ENCODE measurements around the gene MED12L.

Gene MED12L

GRCh38 chr3:151303751-151304150 is 218.3 kb downstream of the MED12L start:
- no peak overlapping the region for H3K23ac ChIP-seq (ENCODE audit: low read length)
- WGBS (ENCODE audit: extremely low coverage, insufficient coverage, low lambda C conversion rate): no CpG with 5 or more reads among the region's 2 CpGs
- peaks cover 16% of the 10 kb centered on the region for H3K4me1 ChIP-seq (ENCODE audit: control insufficient read depth, low read depth, low read length)

DNA sequence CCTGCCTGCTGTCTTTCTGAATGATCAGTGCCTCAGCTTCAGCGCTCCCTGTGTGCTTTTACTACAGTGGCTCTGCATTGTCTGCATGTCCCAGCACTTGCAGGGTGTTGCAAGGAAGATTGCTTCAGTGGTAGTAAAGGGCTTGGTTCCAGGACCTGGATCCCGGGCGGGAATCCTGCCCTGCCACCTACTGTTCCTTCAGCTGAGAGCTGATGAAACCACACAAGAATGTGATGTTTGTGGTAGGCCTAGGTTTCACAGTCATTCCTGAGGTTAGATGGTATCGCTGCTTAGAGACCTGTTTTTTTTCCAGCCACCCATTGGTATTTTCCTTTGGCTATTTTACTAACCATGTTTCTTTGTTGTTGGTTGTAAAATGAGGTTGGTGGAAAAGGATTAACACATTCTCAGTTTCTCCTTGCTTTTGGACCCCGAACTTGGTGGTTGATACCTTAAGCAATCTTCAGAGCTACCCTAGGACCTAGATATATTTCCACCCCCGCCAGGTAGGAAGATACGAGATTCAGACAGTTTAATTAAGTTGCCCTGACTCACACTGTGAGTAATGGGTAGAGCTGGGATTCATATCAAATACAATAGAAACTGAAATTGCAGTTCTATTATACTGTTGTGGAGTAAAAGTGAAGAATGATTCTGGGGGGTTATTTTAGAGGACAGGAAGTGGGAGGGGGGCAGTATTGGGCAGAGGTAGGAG is 219.8 kb downstream of the MED12L start:
- no CpG with 5 or more reads among the region's 7 CpGs for WGBS (ENCODE audit: extremely low coverage, insufficient coverage, low lambda C conversion rate)
- H3K4me3 ChIP-seq (ENCODE audit: low read length): no peak overlapping the region
- peak overlapping the region; percentile 10 for H3K56ac ChIP-seq (ENCODE audit: low read length)
- peak; percentile 99 for DNase-seq
- H3K4me2 ChIP-seq (ENCODE audit: low read length): no peak overlapping the region
- H2BK120ac ChIP-seq (ENCODE audit: low read depth, low read length): no peak overlapping the region
- no peak overlapping the region for H4K8ac ChIP-seq (ENCODE audit: low read depth, low read length)
- H3K18ac ChIP-seq (ENCODE audit: low read length): no peak overlapping the region
- peaks cover 16% of the 10 kb centered on the region for H3K4me1 ChIP-seq (ENCODE audit: control insufficient read depth, low read depth, low read length)
- H2AK5ac ChIP-seq (ENCODE audit: low read length): no peak overlapping the region
- H2BK15ac ChIP-seq (replicated peaks; ENCODE audit: low read depth): no peak overlapping the region
- H3K23ac ChIP-seq (ENCODE audit: low read length): no peak overlapping the region
- H4K5ac ChIP-seq (ENCODE audit: low read length): no peak overlapping the region
- H3K4ac ChIP-seq (ENCODE audit: low read depth, low read length): peak overlapping the region; percentile 36
- no peak overlapping the region for H3K9ac ChIP-seq (ENCODE audit: low read length)
- H3K27me3 ChIP-seq (ENCODE audit: insufficient read depth, low read length, poor library complexity): no peaks in the 10 kb centered on the region
- H3K79me1 ChIP-seq (ENCODE audit: low read length): no peaks in the 10 kb centered on the region
- no peaks in the 10 kb centered on the region for H3K79me2 ChIP-seq (ENCODE audit: control insufficient read depth, insufficient read depth, low read length)
- no peak overlapping the region for H2BK5ac ChIP-seq (ENCODE audit: low read length)
- H3K27ac ChIP-seq (ENCODE audit: low read depth, low read length): no peak overlapping the region
- H3K36me3 ChIP-seq (ENCODE audit: control insufficient read depth, insufficient read depth, low read length): no peaks in the 10 kb centered on the region

More at GRCh38 chr3:151303751-151304150, 218.3 kb downstream of the MED12L start:
- Histone ChIP-seq H3K9ac (ENCODE audit: low read length) (no peak overlapping the region), H3K79me2 (ENCODE audit: control insufficient read depth, insufficient read depth, low read length) (no peaks in the 10 kb centered on the region), H4K5ac (ENCODE audit: low read length) (no peak overlapping the region), H3K4ac (ENCODE audit: low read depth, low read length) (no peak overlapping the region), H3K4me3 (ENCODE audit: low read length) (no peak overlapping the region), H3K36me3 (ENCODE audit: control insufficient read depth, insufficient read depth, low read length) (no peaks in the 10 kb centered on the region), H3K56ac (ENCODE audit: low read length) (no peak overlapping the region), H3K79me1 (ENCODE audit: low read length) (no peaks in the 10 kb centered on the region), H2BK5ac (ENCODE audit: low read length) (no peak overlapping the region), H3K18ac (ENCODE audit: low read length) (no peak overlapping the region), H2BK120ac (ENCODE audit: low read depth, low read length) (no peak overlapping the region), H3K27me3 (ENCODE audit: insufficient read depth, low read length, poor library complexity) (no peaks in the 10 kb centered on the region), H3K4me2 (ENCODE audit: low read length) (no peak overlapping the region), H3K27ac (ENCODE audit: low read depth, low read length) (no peak overlapping the region), H2AK5ac (ENCODE audit: low read length) (no peak overlapping the region), H2BK15ac (replicated peaks; ENCODE audit: low read depth) (no peak overlapping the region), H4K8ac (ENCODE audit: low read depth, low read length) (no peak overlapping the region)
- DNase-seq: no peak

DNA sequence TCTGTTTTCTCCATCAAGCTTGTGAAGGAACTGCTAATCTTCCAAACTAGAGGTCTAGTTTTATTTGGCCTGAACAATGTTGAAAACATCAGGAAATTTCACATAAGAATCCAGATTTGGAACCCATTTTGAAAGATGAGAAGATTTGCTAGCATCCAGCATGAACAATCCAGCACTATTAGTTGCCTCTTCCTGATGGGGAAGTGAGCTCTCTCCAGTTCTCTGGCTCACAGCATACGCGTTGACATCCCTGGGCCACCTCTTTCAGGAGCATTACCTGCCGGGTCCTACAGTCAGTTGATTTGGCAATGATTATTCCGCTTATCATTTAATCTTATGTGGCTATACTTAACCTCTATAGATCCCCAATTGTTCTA is 220.3 kb downstream of the MED12L start:
- H3K18ac ChIP-seq (ENCODE audit: low read length): no peak overlapping the region
- no peak overlapping the region for H4K5ac ChIP-seq (ENCODE audit: low read length)
- H3K79me1 ChIP-seq (ENCODE audit: low read length): no peaks in the 10 kb centered on the region
- H3K4me3 ChIP-seq (ENCODE audit: low read length): no peak overlapping the region
- H3K27me3 ChIP-seq (ENCODE audit: insufficient read depth, low read length, poor library complexity): no peaks in the 10 kb centered on the region
- no peak overlapping the region for H3K9ac ChIP-seq (ENCODE audit: low read length)
- whole genome bisulfite sequencing (ENCODE audit: extremely low coverage, insufficient coverage, low lambda C conversion rate): no CpG with 5 or more reads among the region's 4 CpGs
- no peak overlapping the region for H2BK15ac ChIP-seq (replicated peaks; ENCODE audit: low read depth)
- no peak overlapping the region for H4K8ac ChIP-seq (ENCODE audit: low read depth, low read length)
- peak overlapping the region; percentile 36 for H3K4ac ChIP-seq (ENCODE audit: low read depth, low read length)
- H2BK120ac ChIP-seq (ENCODE audit: low read depth, low read length): no peak overlapping the region
- no peak overlapping the region for H2AK5ac ChIP-seq (ENCODE audit: low read length)
- peaks cover 16% of the 10 kb centered on the region for H3K4me1 ChIP-seq (ENCODE audit: control insufficient read depth, low read depth, low read length)
- no peak overlapping the region for H3K27ac ChIP-seq (ENCODE audit: low read depth, low read length)
- H3K4me2 ChIP-seq (ENCODE audit: low read length): no peak overlapping the region
- H3K23ac ChIP-seq (ENCODE audit: low read length): no peak overlapping the region
- peak; percentile 56 for DNase-seq
- no peak overlapping the region for H2BK5ac ChIP-seq (ENCODE audit: low read length)
- peak overlapping the region; percentile 10 for H3K56ac ChIP-seq (ENCODE audit: low read length)
- no peaks in the 10 kb centered on the region for H3K36me3 ChIP-seq (ENCODE audit: control insufficient read depth, insufficient read depth, low read length)
- no peaks in the 10 kb centered on the region for H3K79me2 ChIP-seq (ENCODE audit: control insufficient read depth, insufficient read depth, low read length)

- Histone ChIP-seq H3K27me3 (ENCODE audit: insufficient read depth, low read length, poor library complexity) (no peaks in the 10 kb centered on the region), H3K4ac (ENCODE audit: low read depth, low read length) (no peak overlapping the region), H3K9ac (ENCODE audit: low read length) (peak overlapping the region; percentile 22), H2BK15ac (replicated peaks; ENCODE audit: low read depth) (no peak overlapping the region), H2BK120ac (ENCODE audit: low read depth, low read length) (no peak overlapping the region), H3K4me1 (ENCODE audit: control insufficient read depth, low read depth, low read length) (peaks cover 16% of the 10 kb centered on the region), H2BK5ac (ENCODE audit: low read length) (no peak overlapping the region), H2AK5ac (ENCODE audit: low read length) (peak overlapping the region; percentile 70), H3K4me2 (ENCODE audit: low read length) (no peak overlapping the region), H4K5ac (ENCODE audit: low read length) (no peak overlapping the region), H3K36me3 (ENCODE audit: control insufficient read depth, insufficient read depth, low read length) (no peaks in the 10 kb centered on the region), H3K79me2 (ENCODE audit: control insufficient read depth, insufficient read depth, low read length) (no peaks in the 10 kb centered on the region), H3K23ac (ENCODE audit: low read length) (no peak overlapping the region), H3K18ac (ENCODE audit: low read length) (no peak overlapping the region), H3K79me1 (ENCODE audit: low read length) (no peaks in the 10 kb centered on the region), H3K4me3 (ENCODE audit: low read length) (no peak overlapping the region), H3K56ac (ENCODE audit: low read length) (peak overlapping the region; percentile 45), H4K8ac (ENCODE audit: low read depth, low read length) (no peak overlapping the region), H3K27ac (ENCODE audit: low read depth, low read length) (no peak overlapping the region)
- WGBS (ENCODE audit: extremely low coverage, insufficient coverage, low lambda C conversion rate): no CpG with 5 or more reads among the region's 6 CpGs
- DNase-seq: peak; percentile 71
Observed at GRCh38 chr3:151306168-151306810, 220.8 kb downstream of the MED12L start.

DNA sequence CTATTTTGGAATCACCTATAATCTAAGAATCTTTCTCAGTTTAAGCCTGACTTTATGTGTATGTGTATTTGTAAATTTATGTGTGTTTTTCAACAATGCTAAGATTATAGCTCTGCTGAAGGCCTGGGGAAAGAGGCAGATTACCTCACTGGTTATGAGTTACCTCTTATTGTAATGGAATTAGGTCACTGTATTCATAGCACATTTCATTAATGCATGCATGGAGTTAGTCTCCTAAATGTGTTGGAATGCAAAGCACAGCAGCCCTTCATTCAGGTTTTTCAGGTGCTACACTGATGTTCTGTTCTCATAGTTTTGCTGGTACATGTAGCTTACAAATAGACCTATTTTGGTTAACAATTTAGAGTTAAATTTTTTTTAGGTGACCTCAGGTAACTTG is 221.7 kb downstream of the MED12L start:
- no peak overlapping the region for H4K8ac ChIP-seq (ENCODE audit: low read depth, low read length)
- no peak overlapping the region for H3K9ac ChIP-seq (ENCODE audit: low read length)
- no peak for DNase-seq

More for the DNA sequence above, 221.7 kb downstream of the MED12L start:
- H3K56ac ChIP-seq (ENCODE audit: low read length): no peak overlapping the region
- H4K5ac ChIP-seq (ENCODE audit: low read length): no peak overlapping the region
- H3K79me1 ChIP-seq (ENCODE audit: low read length): no peaks in the 10 kb centered on the region
- no peak overlapping the region for H2BK15ac ChIP-seq (replicated peaks; ENCODE audit: low read depth)
- no peak overlapping the region for H2BK5ac ChIP-seq (ENCODE audit: low read length)
- no peak overlapping the region for H3K4ac ChIP-seq (ENCODE audit: low read depth, low read length)
- peaks cover 16% of the 10 kb centered on the region for H3K4me1 ChIP-seq (ENCODE audit: control insufficient read depth, low read depth, low read length)
- H2AK5ac ChIP-seq (ENCODE audit: low read length): no peak overlapping the region
- no peak overlapping the region for H3K4me3 ChIP-seq (ENCODE audit: low read length)
- H3K36me3 ChIP-seq (ENCODE audit: control insufficient read depth, insufficient read depth, low read length): no peaks in the 10 kb centered on the region
- H3K27ac ChIP-seq (ENCODE audit: low read depth, low read length): no peak overlapping the region
- H3K79me2 ChIP-seq (ENCODE audit: control insufficient read depth, insufficient read depth, low read length): no peaks in the 10 kb centered on the region
- H3K4me2 ChIP-seq (ENCODE audit: low read length): no peak overlapping the region
- no peak overlapping the region for H3K18ac ChIP-seq (ENCODE audit: low read length)
- H2BK120ac ChIP-seq (ENCODE audit: low read depth, low read length): no peak overlapping the region
- no peaks in the 10 kb centered on the region for H3K27me3 ChIP-seq (ENCODE audit: insufficient read depth, low read length, poor library complexity)
- H3K23ac ChIP-seq (ENCODE audit: low read length): no peak overlapping the region
